ENCODE measurements around the gene NKG7. TPM values are rescaled to one million over a fixed set of nuclear protein-coding genes. Genes with fewer than 3 reads are reported as not detected.

NKG7 gene
- total and polyA plus RNA-seq, 2 of the 13 experiments (the other 11 are each of a cell fraction or from before 2014, with no cell fraction given), result 0.40 TPM; not detected in 1

DNA sequence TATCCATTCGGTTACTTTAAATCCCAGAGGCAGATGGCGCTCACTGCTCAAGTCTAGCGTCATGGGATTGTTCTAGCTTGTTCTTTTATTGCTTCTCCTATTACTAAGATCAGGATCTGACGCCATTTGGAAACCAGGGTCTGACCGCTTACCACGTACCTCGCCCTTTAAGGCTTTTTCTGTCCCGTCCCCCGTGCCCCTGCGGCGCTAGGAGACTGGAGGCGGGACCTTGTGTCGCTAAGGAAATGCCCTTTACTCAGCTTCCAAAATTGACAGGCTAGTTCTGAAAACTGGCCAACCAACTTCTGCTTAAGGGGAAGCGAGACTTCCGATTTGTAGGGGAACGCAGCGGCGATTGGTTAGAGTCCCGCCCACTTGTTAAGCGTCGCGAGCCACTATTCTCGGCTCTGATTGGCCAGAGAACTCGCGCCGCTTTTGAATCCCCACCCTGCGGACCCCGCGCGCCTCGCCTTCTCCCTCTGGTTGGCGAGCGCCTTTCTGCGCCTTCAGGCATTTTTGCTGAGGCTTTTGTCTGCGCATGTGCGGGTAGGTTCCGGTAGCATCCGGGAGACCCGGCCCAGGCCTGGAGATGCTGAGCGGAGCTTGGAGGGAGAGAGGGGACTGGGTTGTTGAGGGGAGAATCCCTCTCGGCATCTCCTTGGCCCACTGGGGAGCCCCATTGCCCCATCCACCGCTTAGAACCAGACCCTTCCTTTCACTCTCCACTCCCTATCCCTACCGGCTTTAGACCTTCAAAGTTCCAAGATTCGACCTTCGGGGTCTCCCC is 21.8 kb upstream of the NKG7 start (continued):
- TF ChIP-seq, protein P1, sequence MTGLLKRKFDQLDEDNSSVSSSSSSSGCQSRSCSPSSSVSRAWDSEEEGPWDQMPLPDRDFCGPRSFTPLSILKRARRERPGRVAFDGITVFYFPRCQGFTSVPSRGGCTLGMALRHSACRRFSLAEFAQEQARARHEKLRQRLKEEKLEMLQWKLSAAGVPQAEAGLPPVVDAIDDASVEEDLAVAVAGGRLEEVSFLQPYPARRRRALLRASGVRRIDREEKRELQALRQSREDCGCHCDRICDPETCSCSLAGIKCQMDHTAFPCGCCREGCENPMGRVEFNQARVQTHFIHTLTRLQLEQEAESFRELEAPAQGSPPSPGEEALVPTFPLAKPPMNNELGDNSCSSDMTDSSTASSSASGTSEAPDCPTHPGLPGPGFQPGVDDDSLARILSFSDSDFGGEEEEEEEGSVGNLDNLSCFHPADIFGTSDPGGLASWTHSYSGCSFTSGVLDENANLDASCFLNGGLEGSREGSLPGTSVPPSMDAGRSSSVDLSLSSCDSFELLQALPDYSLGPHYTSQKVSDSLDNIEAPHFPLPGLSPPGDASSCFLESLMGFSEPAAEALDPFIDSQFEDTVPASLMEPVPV (CRISPR knock-in tag; IDR thresholded peaks at IDR 0.05), result 0 out of 2 replicates have a peak, but pooled peaks have one; percentile 47
- TF ChIP-seq NR2F6 (IDR thresholded peaks at IDR 0.05) (peak; percentile 22; the same call in 1 of the 2 replicates), NR2F6 (CRISPR knock-in tag; IDR thresholded peaks at IDR 0.05) (peak; percentile 34; the same call in 1 of the 2 replicates), YY1 (IDR thresholded peaks at IDR 0.05; ENCODE audit: insufficient read depth, insufficient replicate concordance, low read depth, low read length) (peak; percentile 5), ZNF234 (CRISPR knock-in tag; conservative IDR thresholded peaks at IDR 0.05) (no peak), CCDC6 (CRISPR knock-in tag; IDR thresholded peaks at IDR 0.05) (peak; percentile 85; the same call in 1 of the 2 replicates), ZNF337 (CRISPR knock-in tag; IDR thresholded peaks at IDR 0.05; ENCODE audit: borderline replicate concordance, low read depth) (no peak), BHLHE40 (IDR thresholded peaks at IDR 0.05; ENCODE audit: low read length) (peak; percentile 7; the same call in 1 of the 2 replicates), HCFC1 (IDR thresholded peaks at IDR 0.05; ENCODE audit: low read depth, low read length) (peak; percentile 9; the same call in 1 of the 2 replicates), AGO2 (optimal IDR thresholded peaks at IDR 0.05; ENCODE audit: low read depth, low read length) (no peak), FOXK2 (IDR thresholded peaks at IDR 0.05) (no peak), ZSCAN21 (CRISPR knock-in tag; IDR thresholded peaks at IDR 0.05; ENCODE audit: borderline replicate concordance) (0 out of 2 replicates have a peak, but pooled peaks have one; percentile 63), ZNF883 (CRISPR knock-in tag; IDR thresholded peaks at IDR 0.05; ENCODE audit: not compliant biosample characterization) (peak; percentile 20), ZSCAN22 (CRISPR knock-in tag; IDR thresholded peaks at IDR 0.05) (peak; percentile 86), ERF (CRISPR knock-in tag; IDR thresholded peaks at IDR 0.05) (peak; percentile 25), REL (CRISPR knock-in tag; conservative IDR thresholded peaks at IDR 0.05) (0 out of 2 replicates have a peak, but pooled peaks have one; percentile 90)
- TF ChIP-seq, protein P2, sequence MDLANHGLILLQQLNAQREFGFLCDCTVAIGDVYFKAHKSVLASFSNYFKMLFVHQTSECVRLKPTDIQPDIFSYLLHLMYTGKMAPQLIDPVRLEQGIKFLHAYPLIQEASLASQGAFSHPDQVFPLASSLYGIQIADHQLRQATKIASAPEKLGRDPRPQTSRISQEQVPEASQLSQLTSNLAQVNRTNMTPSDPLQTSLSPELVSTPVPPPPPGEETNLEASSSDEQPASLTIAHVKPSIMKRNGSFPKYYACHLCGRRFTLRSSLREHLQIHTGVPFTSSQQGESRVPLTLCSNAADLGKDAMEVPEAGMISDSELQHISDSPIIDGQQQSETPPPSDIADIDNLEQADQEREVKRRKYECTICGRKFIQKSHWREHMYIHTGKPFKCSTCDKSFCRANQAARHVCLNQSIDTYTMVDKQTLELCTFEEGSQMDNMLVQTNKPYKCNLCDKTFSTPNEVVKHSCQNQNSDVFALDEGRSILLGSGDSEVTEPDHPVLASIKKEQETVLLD (CRISPR knock-in tag; IDR thresholded peaks at IDR 0.05; ENCODE audit: low read depth), result peak; percentile 82
- TF ChIP-seq, protein P3, sequence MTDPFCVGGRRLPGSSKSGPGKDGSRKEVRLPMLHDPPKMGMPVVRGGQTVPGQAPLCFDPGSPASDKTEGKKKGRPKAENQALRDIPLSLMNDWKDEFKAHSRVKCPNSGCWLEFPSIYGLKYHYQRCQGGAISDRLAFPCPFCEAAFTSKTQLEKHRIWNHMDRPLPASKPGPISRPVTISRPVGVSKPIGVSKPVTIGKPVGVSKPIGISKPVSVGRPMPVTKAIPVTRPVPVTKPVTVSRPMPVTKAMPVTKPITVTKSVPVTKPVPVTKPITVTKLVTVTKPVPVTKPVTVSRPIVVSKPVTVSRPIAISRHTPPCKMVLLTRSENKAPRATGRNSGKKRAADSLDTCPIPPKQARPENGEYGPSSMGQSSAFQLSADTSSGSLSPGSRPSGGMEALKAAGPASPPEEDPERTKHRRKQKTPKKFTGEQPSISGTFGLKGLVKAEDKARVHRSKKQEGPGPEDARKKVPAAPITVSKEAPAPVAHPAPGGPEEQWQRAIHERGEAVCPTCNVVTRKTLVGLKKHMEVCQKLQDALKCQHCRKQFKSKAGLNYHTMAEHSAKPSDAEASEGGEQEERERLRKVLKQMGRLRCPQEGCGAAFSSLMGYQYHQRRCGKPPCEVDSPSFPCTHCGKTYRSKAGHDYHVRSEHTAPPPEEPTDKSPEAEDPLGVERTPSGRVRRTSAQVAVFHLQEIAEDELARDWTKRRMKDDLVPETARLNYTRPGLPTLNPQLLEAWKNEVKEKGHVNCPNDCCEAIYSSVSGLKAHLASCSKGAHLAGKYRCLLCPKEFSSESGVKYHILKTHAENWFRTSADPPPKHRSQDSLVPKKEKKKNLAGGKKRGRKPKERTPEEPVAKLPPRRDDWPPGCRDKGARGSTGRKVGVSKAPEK (CRISPR knock-in tag; IDR thresholded peaks at IDR 0.05; ENCODE audit: borderline replicate concordance), result no peak
- TF ChIP-seq, protein P4, sequence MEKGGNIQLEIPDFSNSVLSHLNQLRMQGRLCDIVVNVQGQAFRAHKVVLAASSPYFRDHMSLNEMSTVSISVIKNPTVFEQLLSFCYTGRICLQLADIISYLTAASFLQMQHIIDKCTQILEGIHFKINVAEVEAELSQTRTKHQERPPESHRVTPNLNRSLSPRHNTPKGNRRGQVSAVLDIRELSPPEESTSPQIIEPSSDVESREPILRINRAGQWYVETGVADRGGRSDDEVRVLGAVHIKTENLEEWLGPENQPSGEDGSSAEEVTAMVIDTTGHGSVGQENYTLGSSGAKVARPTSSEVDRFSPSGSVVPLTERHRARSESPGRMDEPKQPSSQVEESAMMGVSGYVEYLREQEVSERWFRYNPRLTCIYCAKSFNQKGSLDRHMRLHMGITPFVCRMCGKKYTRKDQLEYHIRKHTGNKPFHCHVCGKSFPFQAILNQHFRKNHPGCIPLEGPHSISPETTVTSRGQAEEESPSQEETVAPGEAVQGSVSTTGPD (CRISPR knock-in tag; IDR thresholded peaks at IDR 0.05), result no peak
- TF ChIP-seq, protein P5, sequence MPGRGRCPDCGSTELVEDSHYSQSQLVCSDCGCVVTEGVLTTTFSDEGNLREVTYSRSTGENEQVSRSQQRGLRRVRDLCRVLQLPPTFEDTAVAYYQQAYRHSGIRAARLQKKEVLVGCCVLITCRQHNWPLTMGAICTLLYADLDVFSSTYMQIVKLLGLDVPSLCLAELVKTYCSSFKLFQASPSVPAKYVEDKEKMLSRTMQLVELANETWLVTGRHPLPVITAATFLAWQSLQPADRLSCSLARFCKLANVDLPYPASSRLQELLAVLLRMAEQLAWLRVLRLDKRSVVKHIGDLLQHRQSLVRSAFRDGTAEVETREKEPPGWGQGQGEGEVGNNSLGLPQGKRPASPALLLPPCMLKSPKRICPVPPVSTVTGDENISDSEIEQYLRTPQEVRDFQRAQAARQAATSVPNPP (CRISPR knock-in tag; IDR thresholded peaks at IDR 0.05), result peak; percentile 83

All from HepG2 (cell line).